Gastroesophageal sphincter (tissue), 4 donors: Measurements from ENCODE around the gene FOXN3. TPM values are rescaled to one million over a fixed set of nuclear protein-coding genes. Genes with fewer than 3 reads are reported as not detected.

Experiments
- ATAC-seq: fragments of 150-250 bp; one replicate; pipeline ENCODE4 v1.9.1; 2016; ENCODE audit warnings: mild to moderate bottlenecking, moderate library complexity
- H3K27ac ChIP-seq, 4 donors: fragments of 200-600 bp; sonication (generic) in 3 of 4; 1 replicate in 3 of 4; 2 replicates in 1 of 4; pipeline ENCODE4 v1.5.1; 2016 to 2019
- H3K27me3 ChIP-seq: fragments of 200-600 bp; sonication (generic); one replicate; pipeline ENCODE4 v1.5.1; 2019
- H3K36me3 ChIP-seq, 2 donors: fragments of 200-600 bp; sonication (generic); one replicate each; pipeline ENCODE4 v1.5.1; 2019; ENCODE audit warnings: control low read depth in 1 of 2
- H3K4me1 ChIP-seq, 3 donors: fragments of 200-600 bp; sonication (generic); 1 replicate in 2 of 3; 2 replicates in 1 of 3; pipeline ENCODE4 v1.5.1; 2016 to 2019; ENCODE audit warnings: control low read depth in 2 of 3
- H3K4me3 ChIP-seq, 2 donors: fragments of 200-600 bp; sonication (generic); one replicate each; pipeline ENCODE4 v1.5.1; 2019; ENCODE audit warnings: mild to moderate bottlenecking in 1 of 2, moderate library complexity in 1 of 2
- H3K9me3 ChIP-seq, 3 donors: fragments of 200-600 bp; sonication (generic); one replicate each; pipeline ENCODE4 v1.5.1; 2017 to 2019; ENCODE audit warnings: control low read depth in 2 of 3
- EP300 ChIP-seq: sonication (generic); formaldehyde crosslinking; IDR thresholded peaks from one replicate; pipeline ENCODE4 v1.6.1; 2017; ENCODE audit warnings: antibody characterized with exemption, mild to moderate bottlenecking
- POLR2A ChIP-seq, 2 donors: fragments of 450-650 bp; IDR thresholded peaks; one replicate each; pipeline ENCODE4 v1.6.1; 2017; ENCODE audit warnings: antibody characterized with exemption in 2 of 2, mild to moderate bottlenecking in 2 of 2, moderate library complexity in 1 of 2
- POLR2AphosphoS5 ChIP-seq: sonication (generic); formaldehyde crosslinking; IDR thresholded peaks from one replicate; pipeline ENCODE4 v1.6.1; 2017; ENCODE audit warnings: antibody characterized with exemption
- WGBS, 2 donors: methylation state at CpG; one replicate each; pipeline ENCODE4 v1.1.5; 2018; ENCODE audit warnings: low coverage in 1 of 2; 5-methylcytosine and 5-hydroxymethylcytosine counted together
- total RNA-seq, 4 donors: library from RNA; depleted of rRNA; stranded (reverse); fragments of >200 nt; gene quantifications; one replicate each; pipeline ENCODE4 v1.1.0, GENCODE V29; 2016
- TF ChIP-seq, protein P1 (sequence below), 4 experiments: fragments of 200-600 bp in 2 of 4; fragments of 450-650 bp in 2 of 4; sonication (generic) in 1 of 4; IDR thresholded peaks; one replicate each; pipeline ENCODE4 v1.5.1; 2017 to 2019; ENCODE audit warnings: antibody characterized with exemption in 4 of 4, mild to moderate bottlenecking in 2 of 4, moderate library complexity in 2 of 4

The FOXN3 gene
- total RNA-seq, 4 donors from 2014 or later = 116 to 172 (median 136) TPM

DNA sequence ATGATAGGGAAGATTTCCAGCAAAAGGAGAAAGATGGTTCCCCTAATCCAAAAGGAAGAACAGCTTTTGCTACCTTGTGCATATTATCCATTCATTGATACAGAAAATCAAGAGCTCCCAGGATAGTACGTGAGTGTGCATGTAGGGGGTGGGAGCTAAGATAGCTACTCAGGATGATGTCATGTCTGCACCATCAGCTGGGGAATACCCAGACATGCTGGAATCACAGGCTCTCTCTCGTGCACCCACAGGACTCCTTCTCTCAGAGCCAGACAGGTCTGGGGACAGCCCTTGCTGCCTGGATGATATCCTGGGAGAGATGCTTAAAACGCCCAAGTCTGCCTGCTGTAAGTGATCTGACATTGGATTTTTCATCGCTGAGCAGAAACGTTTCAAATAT, 38.9 kb downstream of the FOXN3 start:
- WGBS, 2 donors = 31 to 42% methylated on average over 3 to 5 of the region's 5 CpGs
- TF ChIP-seq EP300 = no peak
- TF ChIP-seq, protein P1, sequence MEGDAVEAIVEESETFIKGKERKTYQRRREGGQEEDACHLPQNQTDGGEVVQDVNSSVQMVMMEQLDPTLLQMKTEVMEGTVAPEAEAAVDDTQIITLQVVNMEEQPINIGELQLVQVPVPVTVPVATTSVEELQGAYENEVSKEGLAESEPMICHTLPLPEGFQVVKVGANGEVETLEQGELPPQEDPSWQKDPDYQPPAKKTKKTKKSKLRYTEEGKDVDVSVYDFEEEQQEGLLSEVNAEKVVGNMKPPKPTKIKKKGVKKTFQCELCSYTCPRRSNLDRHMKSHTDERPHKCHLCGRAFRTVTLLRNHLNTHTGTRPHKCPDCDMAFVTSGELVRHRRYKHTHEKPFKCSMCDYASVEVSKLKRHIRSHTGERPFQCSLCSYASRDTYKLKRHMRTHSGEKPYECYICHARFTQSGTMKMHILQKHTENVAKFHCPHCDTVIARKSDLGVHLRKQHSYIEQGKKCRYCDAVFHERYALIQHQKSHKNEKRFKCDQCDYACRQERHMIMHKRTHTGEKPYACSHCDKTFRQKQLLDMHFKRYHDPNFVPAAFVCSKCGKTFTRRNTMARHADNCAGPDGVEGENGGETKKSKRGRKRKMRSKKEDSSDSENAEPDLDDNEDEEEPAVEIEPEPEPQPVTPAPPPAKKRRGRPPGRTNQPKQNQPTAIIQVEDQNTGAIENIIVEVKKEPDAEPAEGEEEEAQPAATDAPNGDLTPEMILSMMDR (IDR thresholded peaks at IDR 0.05) = no peak
- no peak for TF ChIP-seq POLR2A (IDR thresholded peaks at IDR 0.05)
- no peak for TF ChIP-seq POLR2AphosphoS5
- Histone ChIP-seq H3K4me1 (peaks cover 0 to 46% (median 6%) of the 10 kb centered on the region in 3 donors), H3K27ac (no peak overlapping the region), H3K4me3 (no peak overlapping the region), H3K9me3 (no peaks in the 10 kb centered on the region), H3K36me3 (no peaks in the 10 kb centered on the region), H3K27me3 (no peaks in the 10 kb centered on the region)
- no peak for ATAC-seq

DNA sequence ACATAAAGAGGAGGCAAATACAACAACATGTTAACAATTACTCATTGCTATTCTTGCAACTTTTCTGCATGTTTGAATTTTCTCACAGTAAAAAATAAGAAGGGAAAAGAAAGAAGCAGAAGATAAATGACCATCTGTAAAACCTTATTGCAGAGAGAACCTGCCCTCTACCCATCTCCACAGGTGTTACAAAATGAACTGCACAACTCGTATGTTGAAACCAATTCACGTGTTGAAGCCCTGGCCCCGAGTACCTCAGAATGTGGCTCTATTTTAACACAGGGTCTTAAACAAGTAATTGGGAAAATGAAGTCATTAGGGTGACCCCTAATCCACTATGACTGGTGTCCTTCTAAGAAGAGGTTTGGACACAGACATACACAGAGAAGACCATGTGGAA, 39.5 kb downstream of the FOXN3 start:
- Histone ChIP-seq H3K9me3 (no peaks in the 10 kb centered on the region), H3K27ac (no peak overlapping the region), H3K36me3 (no peaks in the 10 kb centered on the region), H3K4me3 (no peak overlapping the region), H3K4me1 (peaks cover 0 to 43% (median 6%) of the 10 kb centered on the region in 3 donors), H3K27me3 (no peaks in the 10 kb centered on the region)
- WGBS, 2 donors = 96 to 100% methylated on average over 3 of the region's 3 CpGs
- TF ChIP-seq EP300 (no peak), POLR2A (IDR thresholded peaks at IDR 0.05) (no peak), POLR2AphosphoS5 (no peak)
- TF ChIP-seq, protein P1 (IDR thresholded peaks at IDR 0.05) = no peak
- ATAC-seq = no peak

DNA sequence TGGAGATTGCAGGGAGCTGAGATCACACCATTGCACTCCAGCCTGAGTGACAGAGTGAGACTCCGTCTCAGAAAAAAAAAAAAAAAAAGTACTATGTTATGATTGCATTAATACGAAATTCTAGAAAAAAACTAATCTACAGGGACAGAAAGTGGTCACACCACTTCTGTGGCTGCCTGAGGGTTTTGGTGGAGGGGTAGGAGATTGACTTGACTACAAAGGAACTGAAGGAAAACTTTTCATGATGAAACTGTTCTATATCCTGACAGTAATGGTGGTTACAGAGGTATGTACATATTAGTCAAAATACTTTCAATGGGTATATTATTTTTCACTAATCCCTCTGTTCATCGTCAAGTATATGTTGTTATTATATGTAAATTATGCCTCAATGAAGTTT, 42.1 kb downstream of the FOXN3 start:
- ATAC-seq = no peak
- no peaks in the 10 kb centered on the region for H3K27me3 ChIP-seq
- no peak overlapping the region for H3K27ac ChIP-seq
- no peak for TF ChIP-seq EP300
- TF ChIP-seq POLR2AphosphoS5 = no peak
- no peak for TF ChIP-seq POLR2A (IDR thresholded peaks at IDR 0.05)
- TF ChIP-seq, protein P1 (IDR thresholded peaks at IDR 0.05) = no peak
- H3K36me3 ChIP-seq = no peaks in the 10 kb centered on the region
- H3K9me3 ChIP-seq = no peaks in the 10 kb centered on the region
- peaks cover 0 to 49% (median 6%) of the 10 kb centered on the region in 3 donors for H3K4me1 ChIP-seq
- no peak overlapping the region for H3K4me3 ChIP-seq
- 93% methylated on average over 3 of the region's 3 CpGs for WGBS, 2 donors

DNA sequence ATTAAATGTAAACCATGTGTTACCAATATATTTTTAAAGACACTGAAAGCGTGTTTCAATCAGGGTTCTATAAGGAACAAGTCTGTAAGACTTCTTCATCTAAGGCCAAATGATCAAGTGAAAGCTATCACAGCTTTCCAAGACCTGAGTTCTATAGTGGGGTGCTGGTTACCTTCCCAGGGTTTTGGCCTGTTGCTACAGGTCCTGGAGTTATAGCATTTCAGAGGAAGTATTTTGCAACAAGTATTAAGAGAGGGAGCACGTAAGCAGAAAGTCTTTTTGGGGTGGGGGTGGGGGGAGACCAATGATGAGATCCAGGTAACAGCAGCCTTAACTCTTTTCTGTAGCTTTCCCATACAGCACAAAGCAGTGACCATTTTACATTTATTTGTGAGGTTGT, 43.8 kb downstream of the FOXN3 start:
- no peaks in the 10 kb centered on the region for H3K9me3 ChIP-seq
- H3K27me3 ChIP-seq = no peaks in the 10 kb centered on the region
- peaks cover 0 to 47% (median 6%) of the 10 kb centered on the region in 3 donors for H3K4me1 ChIP-seq
- H3K4me3 ChIP-seq = no peak overlapping the region
- no peak overlapping the region for H3K27ac ChIP-seq
- no peaks in the 10 kb centered on the region for H3K36me3 ChIP-seq
- 89 to 100% methylated on average over 2 of the region's 2 CpGs for WGBS, 2 donors
- ATAC-seq = no peak
- TF ChIP-seq EP300 (no peak), POLR2AphosphoS5 (no peak), POLR2A (IDR thresholded peaks at IDR 0.05) (no peak)
- TF ChIP-seq, protein P1 (IDR thresholded peaks at IDR 0.05) = no peak

DNA sequence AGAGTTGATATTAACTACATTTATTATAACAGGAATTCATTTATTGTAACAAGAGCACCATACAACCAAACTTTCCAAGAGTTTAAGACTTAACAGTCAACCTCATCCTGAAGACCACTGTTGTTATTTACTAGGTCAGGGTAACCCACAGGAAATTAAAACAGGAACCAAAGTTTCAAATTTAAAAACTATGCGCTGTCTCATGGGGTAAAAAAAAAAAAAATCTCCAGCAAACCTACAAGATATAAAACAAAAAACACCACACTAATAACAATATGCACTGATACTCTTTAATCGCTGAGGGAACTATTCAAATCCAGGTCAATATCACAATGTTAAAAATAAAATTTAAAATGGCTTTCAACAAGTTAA, 44.5 kb downstream of the FOXN3 start:
- no peak for ATAC-seq
- no peak for TF ChIP-seq POLR2A (IDR thresholded peaks at IDR 0.05)
- TF ChIP-seq, protein P1 (IDR thresholded peaks at IDR 0.05) = no peak
- no peak for TF ChIP-seq EP300
- no peak for TF ChIP-seq POLR2AphosphoS5
- Histone ChIP-seq H3K9me3 (no peaks in the 10 kb centered on the region), H3K27ac (no peak overlapping the region), H3K36me3 (no peaks in the 10 kb centered on the region), H3K4me3 (no peak overlapping the region), H3K27me3 (no peaks in the 10 kb centered on the region), H3K4me1 (peaks cover 0 to 51% (median 10%) of the 10 kb centered on the region in 3 donors)
- 86 to 100% methylated on average over 2 of the region's 2 CpGs for WGBS, 2 donors
